GM18909 (cell line): ENCODE results near the gene MLYCD.

Source experiments
- ATAC-seq: cut with Tn5 transposase; IDR thresholded peaks from one replicate; pipeline ENCODE4 v1.9.1; 2021; ENCODE audit warnings: mild to moderate bottlenecking; ENCODE audit not compliant: unreplicated experiment, poor library complexity

MLYCD gene

DNA sequence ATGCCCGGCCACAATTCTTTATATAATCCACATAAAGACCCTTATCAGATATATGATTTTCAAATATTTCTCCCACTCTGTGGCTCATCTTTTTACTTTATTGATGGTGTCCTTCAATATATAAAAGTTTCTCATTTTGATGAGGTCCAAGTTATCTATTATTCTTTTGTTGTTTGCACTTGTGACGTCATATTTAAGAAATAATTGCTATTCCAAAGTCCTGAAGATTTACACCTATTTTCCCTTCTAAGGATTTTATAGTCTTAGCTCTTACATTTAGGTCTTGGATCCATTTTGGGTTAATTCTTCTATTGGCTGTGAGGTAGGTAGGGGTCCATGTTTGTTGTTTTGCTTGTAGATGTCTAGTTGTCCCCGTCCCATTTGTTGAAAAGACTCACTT, 3.0 kb upstream of the MLYCD start:
- no peak for ATAC-seq

DNA sequence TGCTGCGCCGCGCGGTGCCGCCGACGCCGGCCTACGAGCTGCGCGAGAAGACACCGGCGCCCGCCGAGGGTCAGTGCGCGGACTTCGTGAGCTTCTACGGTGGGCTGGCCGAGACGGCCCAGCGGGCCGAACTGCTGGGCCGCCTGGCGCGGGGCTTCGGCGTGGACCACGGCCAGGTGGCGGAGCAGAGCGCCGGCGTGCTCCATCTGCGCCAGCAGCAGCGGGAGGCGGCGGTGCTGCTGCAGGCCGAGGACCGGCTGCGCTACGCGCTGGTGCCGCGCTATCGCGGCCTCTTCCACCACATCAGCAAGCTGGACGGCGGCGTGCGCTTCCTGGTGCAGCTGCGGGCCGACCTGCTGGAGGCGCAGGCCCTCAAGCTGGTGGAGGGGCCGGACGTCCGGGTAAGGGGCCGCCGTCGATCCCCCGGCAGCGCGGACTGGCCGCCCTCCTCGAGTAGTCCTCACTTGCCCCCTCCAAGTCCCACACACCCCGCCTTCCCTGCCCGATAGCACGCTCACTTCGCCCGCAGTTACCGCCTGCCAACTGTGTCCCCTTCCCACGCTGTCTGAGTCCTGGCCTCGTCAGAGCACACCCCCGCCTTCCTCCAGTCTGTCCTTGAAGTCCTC, 470 bp downstream of the MLYCD start:
- peak; percentile 63 for ATAC-seq

DNA sequence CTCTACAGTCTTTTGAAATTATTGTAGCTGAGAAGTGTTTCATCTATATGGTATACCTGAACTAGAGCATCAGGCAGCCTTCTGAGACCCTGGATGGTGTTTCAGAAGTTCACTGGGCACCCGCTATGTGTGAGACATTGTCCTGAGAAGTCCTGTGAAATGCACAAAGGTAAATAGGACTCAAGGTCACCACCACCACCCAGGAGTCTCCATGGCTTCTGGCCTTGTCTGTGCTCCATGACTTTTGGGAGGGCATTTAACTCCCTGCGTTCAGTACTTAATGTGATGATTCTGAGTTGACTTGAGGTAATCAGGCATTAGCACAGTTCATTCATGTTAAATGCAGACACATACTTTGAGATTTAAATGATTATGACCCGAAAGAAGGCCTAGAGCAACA, 1.1 kb downstream of the MLYCD start:
- ATAC-seq: no peak

- ATAC-seq: no peak
Observed at GRCh38 chr16:83900571-83900970, 1.7 kb downstream of the MLYCD start.

DNA sequence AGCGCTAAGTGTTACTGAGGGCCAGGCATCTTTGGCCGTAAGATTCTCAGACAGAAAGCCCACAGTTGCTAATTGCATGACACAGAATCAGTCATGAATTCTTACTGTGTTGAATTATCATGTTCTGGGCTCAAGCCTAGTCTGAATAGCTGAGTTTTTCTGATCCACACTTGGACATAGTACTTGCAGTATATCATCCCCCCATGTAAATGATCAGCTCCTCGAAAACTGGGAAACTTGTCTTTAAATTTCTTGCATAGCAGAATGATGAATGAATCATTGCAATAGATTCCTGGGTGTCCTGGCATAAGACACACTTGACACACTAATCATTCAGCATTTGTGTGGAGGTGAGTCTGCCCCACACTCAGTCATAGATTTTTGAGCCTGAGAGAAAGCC, 2.2 kb downstream of the MLYCD start:
- ATAC-seq: no peak

- ATAC-seq: no peak
Observed at GRCh38 chr16:83903751-83904150, 4.8 kb downstream of the MLYCD start.

- ATAC-seq: no peak
Observed at GRCh38 chr16:83906683-83907082, 7.8 kb downstream of the MLYCD start.

DNA sequence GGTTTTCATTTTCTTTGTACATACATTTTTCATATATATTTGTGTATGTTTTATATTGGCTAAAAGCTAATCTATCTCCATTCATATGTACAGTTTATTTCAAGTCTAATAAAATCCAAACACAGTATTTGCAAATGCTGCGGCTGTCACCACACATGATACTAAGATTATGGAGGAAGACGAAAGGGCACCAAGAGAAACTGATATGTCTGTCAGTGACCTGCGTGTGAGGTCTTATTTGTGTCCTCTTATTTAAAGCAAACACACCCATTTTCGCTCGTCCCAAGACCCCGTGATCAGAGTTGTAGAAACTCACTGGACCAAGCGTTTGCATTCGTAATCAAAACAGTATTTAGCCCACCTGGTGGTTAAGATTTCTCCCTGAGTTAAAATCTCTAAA, 8.2 kb downstream of the MLYCD start:
- ATAC-seq: no peak

- no peak for ATAC-seq
Observed at GRCh38 chr16:83907631-83908250, 8.8 kb downstream of the MLYCD start.

DNA sequence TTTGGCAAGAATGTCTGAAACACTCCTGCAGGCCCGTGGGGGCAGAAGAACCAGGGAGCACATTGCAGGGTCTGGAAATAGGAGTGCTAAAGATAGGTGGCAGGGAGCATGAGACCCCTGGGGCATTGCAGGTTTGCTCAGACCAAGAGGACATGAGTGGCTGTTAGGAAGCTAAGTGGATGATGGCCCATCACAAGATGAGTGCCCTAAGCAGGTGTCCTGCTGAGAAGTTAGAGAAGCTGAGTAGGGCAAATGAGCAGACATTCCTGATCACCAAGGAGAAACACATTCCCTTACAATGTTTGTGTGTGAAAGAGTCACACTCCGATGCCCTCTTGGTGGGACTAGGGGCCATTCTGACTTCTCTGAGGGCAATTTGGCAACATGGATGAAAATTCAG, 9.9 kb downstream of the MLYCD start:
- ATAC-seq: no peak

GRCh38 chr16:83911290-83911689, 12.4 kb downstream of the MLYCD start:
- ATAC-seq: no peak

GRCh38 chr16:83912519-83913244, 13.8 kb downstream of the MLYCD start:
- ATAC-seq: no peak

DNA sequence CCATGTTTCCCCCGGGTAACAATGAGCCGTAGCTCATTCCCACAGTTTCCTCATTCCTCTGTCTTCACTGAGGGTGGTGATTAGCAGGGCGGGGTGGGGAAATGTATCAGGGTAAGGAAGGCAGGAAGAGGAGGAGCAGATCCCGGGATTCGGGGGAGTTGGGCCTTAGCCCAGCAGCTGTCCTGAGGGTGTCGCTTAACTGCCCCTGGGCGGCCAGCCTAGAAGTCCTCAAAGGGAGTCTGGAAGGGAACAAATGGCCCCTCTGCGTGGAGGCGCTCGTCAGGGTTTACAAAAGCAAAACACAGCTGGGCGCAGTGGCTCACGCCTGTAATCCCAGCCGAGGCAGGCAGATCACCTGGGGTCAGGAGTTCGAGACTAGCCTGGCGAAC, 14.3 kb downstream of the MLYCD start:
- no peak for ATAC-seq

- ATAC-seq: no peak
Observed at GRCh38 chr16:83914091-83914710, 15.3 kb downstream of the MLYCD start.

GRCh38 chr16:83915081-83915480, 16.2 kb downstream of the MLYCD start:
- no peak for ATAC-seq

GRCh38 chr16:83915491-83915890, 16.6 kb downstream of the MLYCD start:
- ATAC-seq: no peak

- ATAC-seq: no peak
Observed at GRCh38 chr16:83917152-83918120, 18.5 kb downstream of the MLYCD start.

GRCh38 chr16:83920894-83921491, 22.1 kb downstream of the MLYCD start:
- ATAC-seq: no peak

- ATAC-seq: no peak
Observed at GRCh38 chr16:83923581-83924365, 24.9 kb downstream of the MLYCD start.
